ENCODE results near the gene ZBTB7C.

Gene ZBTB7C

GRCh38 chr18:48106498-48106897 lies 302.7 kb downstream of the ZBTB7C start:
- DNase-seq = no peak

GRCh38 chr18:48105317-48105716 lies 303.9 kb downstream of the ZBTB7C start:
- no peak for DNase-seq

GRCh38 chr18:48104705-48105104 lies 304.5 kb downstream of the ZBTB7C start:
- no peak for DNase-seq

GRCh38 chr18:48100651-48101165 lies 308.5 kb downstream of the ZBTB7C start:
- DNase-seq = no peak

- no peak for DNase-seq
These were observed 309.0 kb downstream of the ZBTB7C start for GRCh38 chr18:48100165-48100575.

GRCh38 chr18:48099481-48100164 lies 309.6 kb downstream of the ZBTB7C start:
- DNase-seq = no peak

GRCh38 chr18:48098538-48098937 lies 310.6 kb downstream of the ZBTB7C start:
- DNase-seq = no peak

GRCh38 chr18:48098007-48098406 lies 311.2 kb downstream of the ZBTB7C start:
- no peak for DNase-seq

GRCh38 chr18:48095726-48096125 lies 313.5 kb downstream of the ZBTB7C start:
- DNase-seq = no peak

GRCh38 chr18:48093104-48093503 lies 316.1 kb downstream of the ZBTB7C start:
- DNase-seq = no peak

GRCh38 chr18:48091869-48092497 lies 317.2 kb downstream of the ZBTB7C start:
- DNase-seq = no peak

- no peak for DNase-seq
These were observed 318.5 kb downstream of the ZBTB7C start for GRCh38 chr18:48090702-48091101.

- no peak for DNase-seq
These were observed 319.2 kb downstream of the ZBTB7C start for GRCh38 chr18:48090021-48090420.

GRCh38 chr18:48085781-48086487 lies 323.2 kb downstream of the ZBTB7C start:
- no peak for DNase-seq

- no peak for DNase-seq
These were observed 324.3 kb downstream of the ZBTB7C start for GRCh38 chr18:48084858-48085257.

- DNase-seq = no peak
These were observed 325.0 kb downstream of the ZBTB7C start for GRCh38 chr18:48084041-48084757.

- DNase-seq = no peak
These were observed 328.6 kb downstream of the ZBTB7C start for GRCh38 chr18:48080546-48080945.

GRCh38 chr18:48079885-48080284 lies 329.3 kb downstream of the ZBTB7C start:
- DNase-seq = no peak

- no peak for DNase-seq
These were observed 330.7 kb downstream of the ZBTB7C start for GRCh38 chr18:48078448-48078847.

- DNase-seq = no peak
These were observed 331.9 kb downstream of the ZBTB7C start for GRCh38 chr18:48077291-48077690.

GRCh38 chr18:48076461-48076860 lies 332.7 kb downstream of the ZBTB7C start:
- DNase-seq = no peak

- no peak for DNase-seq
These were observed 333.5 kb downstream of the ZBTB7C start for GRCh38 chr18:48075707-48076093.

All from DMS153 (cell line).